ENCODE measurements around the gene CDC73. TPM values are rescaled to one million over a fixed set of nuclear protein-coding genes. Genes with fewer than 3 reads are reported as not detected.
A peak's percentile ranks its signal among the peaks of the same experiment; 100 is the strongest.

CDC73 gene
- 15.2 and 16.9 TPM in 2 replicates for total RNA-seq (2014; rRNA removed; shearing (Covaris generic))

GRCh38 chr1:193121616-193122593 lies at the start of gene CDC73:
Gene CDC73, plus strand, starts transcription at chr1:193122031. Its CDS starts 170 bp downstream, at chr1:193122201.
- in situ Hi-C loops (cut with HindIII; ENCODE audit: low sequenced_read_pairs) = no loop called here
- DNase-seq (ENCODE audit: low spot score) = peak; percentile 89

GRCh38 chr1:193077991-193078390 lies 43.8 kb upstream of the CDC73 start:
- no peak for DNase-seq (ENCODE audit: low spot score)
- in situ Hi-C loops (cut with HindIII; ENCODE audit: low sequenced_read_pairs) = no loop called here

- DNase-seq (ENCODE audit: low spot score) = no peak
- in situ Hi-C loops (cut with HindIII; ENCODE audit: low sequenced_read_pairs) = no loop called here
These were observed 42.6 kb upstream of the CDC73 start for GRCh38 chr1:193079187-193079586.

- no peak for DNase-seq (ENCODE audit: low spot score)
- in situ Hi-C loops (cut with HindIII; ENCODE audit: low sequenced_read_pairs) = no loop called here
These were observed 38.3 kb upstream of the CDC73 start for GRCh38 chr1:193083365-193084088.

- in situ Hi-C loops (cut with HindIII; ENCODE audit: low sequenced_read_pairs) = no loop called here
These were observed 36.6 kb upstream of the CDC73 start for GRCh38 chr1:193085263-193085662.

GRCh38 chr1:193086342-193086741 lies 35.5 kb upstream of the CDC73 start:
- no peak for DNase-seq (ENCODE audit: low spot score)
- in situ Hi-C loops (cut with HindIII; ENCODE audit: low sequenced_read_pairs) = no loop called here

More at GRCh38 chr1:193085263-193085662, 36.6 kb upstream of the CDC73 start:
- no peak for DNase-seq (ENCODE audit: low spot score)

GRCh38 chr1:193087893-193088292 lies 33.9 kb upstream of the CDC73 start:
- no peak for DNase-seq (ENCODE audit: low spot score)
- in situ Hi-C loops (cut with HindIII; ENCODE audit: low sequenced_read_pairs) = no loop called here

GRCh38 chr1:193090865-193091264 lies 31.0 kb upstream of the CDC73 start:
- DNase-seq (ENCODE audit: low spot score) = no peak
- in situ Hi-C loops (cut with HindIII; ENCODE audit: low sequenced_read_pairs) = no loop called here

- in situ Hi-C loops (cut with HindIII; ENCODE audit: low sequenced_read_pairs) = no loop called here
- no peak for DNase-seq (ENCODE audit: low spot score)
These were observed 27.7 kb upstream of the CDC73 start for GRCh38 chr1:193094112-193094511.

- DNase-seq (ENCODE audit: low spot score) = no peak
- in situ Hi-C loops (cut with HindIII; ENCODE audit: low sequenced_read_pairs) = no loop called here
These were observed 19.2 kb upstream of the CDC73 start for GRCh38 chr1:193102662-193103061.

- in situ Hi-C loops (cut with HindIII; ENCODE audit: low sequenced_read_pairs) = no loop called here
- DNase-seq (ENCODE audit: low spot score) = no peak
These were observed 17.9 kb upstream of the CDC73 start for GRCh38 chr1:193103759-193104501.

GRCh38 chr1:193104502-193104906 lies 17.3 kb upstream of the CDC73 start:
- DNase-seq (ENCODE audit: low spot score) = peak; percentile 64
- in situ Hi-C loops (cut with HindIII; ENCODE audit: low sequenced_read_pairs) = no loop called here

GRCh38 chr1:193104907-193105820 lies 16.7 kb upstream of the CDC73 start, which contains the start of gene GLRX2:
Gene GLRX2, minus strand, starts transcription at chr1:193105414. Its CDS starts 32 bp downstream, at chr1:193105382.
- DNase-seq (ENCODE audit: low spot score) = peak; percentile 88
- in situ Hi-C loops (cut with HindIII; ENCODE audit: low sequenced_read_pairs) = no loop called here

GRCh38 chr1:193105821-193106177 lies 16.0 kb upstream of the CDC73 start:
- peak; percentile 16 for DNase-seq (ENCODE audit: low spot score)
- in situ Hi-C loops (cut with HindIII; ENCODE audit: low sequenced_read_pairs) = no loop called here

- in situ Hi-C loops (cut with HindIII; ENCODE audit: low sequenced_read_pairs) = no loop called here
- no peak for DNase-seq (ENCODE audit: low spot score)
These were observed 13.4 kb upstream of the CDC73 start for GRCh38 chr1:193108471-193108870.

- in situ Hi-C loops (cut with HindIII; ENCODE audit: low sequenced_read_pairs) = no loop called here
- DNase-seq (ENCODE audit: low spot score) = no peak
These were observed 12.2 kb upstream of the CDC73 start for GRCh38 chr1:193109619-193110018.

GRCh38 chr1:193110246-193110645 lies 11.6 kb upstream of the CDC73 start:
- no peak for DNase-seq (ENCODE audit: low spot score)
- in situ Hi-C loops (cut with HindIII; ENCODE audit: low sequenced_read_pairs) = no loop called here

- in situ Hi-C loops (cut with HindIII; ENCODE audit: low sequenced_read_pairs) = no loop called here
- no peak for DNase-seq (ENCODE audit: low spot score)
These were observed 11.0 kb upstream of the CDC73 start for GRCh38 chr1:193110864-193111263.

Data from G401 (cell line).